SK-N-DZ (cell line): ENCODE measurements around the gene SOX5.
"Not testable (repeated sequence)": the region's sequence is repeated elsewhere in the genome, so short reads cannot be mapped to it uniquely, and the experiment has no call there.

Source experiments
- DNase-seq: peaks from one replicate; pipeline ENCODE4 v3.0.0-alpha.2; 2015; ENCODE audit warnings: low spot score

Gene SOX5

DNA sequence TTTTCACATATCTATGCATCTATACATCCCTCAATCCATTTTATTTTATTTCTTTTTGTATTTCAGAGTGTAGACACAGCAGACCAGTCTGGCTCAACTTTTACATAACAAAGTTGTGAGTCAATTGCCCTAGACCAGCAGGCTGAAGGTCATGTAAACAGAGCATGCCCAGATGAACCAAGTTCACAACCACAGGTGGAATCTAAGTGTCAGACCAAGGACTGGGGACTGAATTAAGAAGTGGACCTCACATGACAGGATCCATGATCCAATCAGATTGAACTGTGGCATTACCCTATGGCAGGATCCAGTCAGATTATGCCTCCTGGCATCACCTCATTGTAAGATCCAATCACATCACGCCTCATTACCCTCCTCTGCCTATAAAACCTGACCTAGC lies 455.8 kb downstream of the SOX5 start:
- DNase-seq, result no peak

DNA sequence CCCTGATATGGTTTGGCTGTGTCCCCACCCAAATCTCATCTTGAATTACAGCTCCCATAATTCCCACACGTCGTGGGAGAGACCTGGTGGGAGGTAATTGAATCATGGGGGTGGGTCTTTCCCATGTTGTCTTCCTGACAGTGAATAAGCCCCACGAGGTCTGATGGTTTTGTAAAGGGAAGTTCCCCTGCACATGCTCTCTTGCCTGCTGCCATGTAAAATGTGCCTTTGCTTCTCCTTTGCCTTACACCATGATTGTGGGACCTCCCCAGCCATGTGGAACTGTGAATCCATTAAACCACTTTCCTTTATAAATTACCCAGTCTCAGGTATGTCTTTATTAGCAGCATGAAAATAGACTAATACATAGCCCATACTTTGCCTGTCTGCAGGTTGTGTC lies 458.4 kb downstream of the SOX5 start:
- not testable (repeated sequence) for DNase-seq

DNA sequence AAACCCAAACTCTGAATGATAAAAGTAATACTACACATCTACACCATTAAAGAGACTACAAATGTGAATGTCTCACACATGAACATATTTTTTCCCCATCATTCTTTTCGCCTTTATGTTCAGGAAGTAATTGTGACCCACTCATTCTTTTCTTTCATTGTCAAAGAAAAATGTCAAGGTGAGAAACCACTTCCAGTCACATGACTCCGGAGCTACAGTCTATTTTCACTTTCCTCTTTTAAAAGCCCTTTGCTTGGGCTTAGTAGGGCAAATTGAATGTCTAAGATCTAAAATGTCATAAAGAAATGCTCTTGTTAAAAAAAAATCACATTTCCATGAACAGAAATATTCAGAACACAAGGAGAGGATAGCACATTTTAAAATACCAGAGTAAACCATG lies 461.3 kb downstream of the SOX5 start:
- DNase-seq, result no peak

DNA sequence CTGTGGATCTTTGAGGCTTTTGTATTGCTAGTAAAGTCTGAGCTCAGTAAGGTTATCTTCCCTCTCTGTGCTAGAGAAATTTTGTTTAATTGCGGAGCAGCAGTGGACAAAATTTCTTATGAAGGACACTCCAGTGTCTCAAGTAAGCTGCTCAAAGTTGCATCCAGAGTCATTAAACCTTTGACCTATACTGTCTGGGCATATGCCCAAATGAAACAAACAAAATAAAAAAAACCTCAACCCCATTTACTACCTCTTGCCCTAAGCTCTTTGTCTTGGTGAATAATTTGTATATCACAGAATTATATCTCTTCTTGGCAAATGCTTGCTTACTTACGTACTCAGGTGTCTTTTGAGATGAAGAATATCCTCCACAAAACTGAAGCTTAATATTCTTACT lies 465.2 kb downstream of the SOX5 start:
- DNase-seq, result no peak

DNA sequence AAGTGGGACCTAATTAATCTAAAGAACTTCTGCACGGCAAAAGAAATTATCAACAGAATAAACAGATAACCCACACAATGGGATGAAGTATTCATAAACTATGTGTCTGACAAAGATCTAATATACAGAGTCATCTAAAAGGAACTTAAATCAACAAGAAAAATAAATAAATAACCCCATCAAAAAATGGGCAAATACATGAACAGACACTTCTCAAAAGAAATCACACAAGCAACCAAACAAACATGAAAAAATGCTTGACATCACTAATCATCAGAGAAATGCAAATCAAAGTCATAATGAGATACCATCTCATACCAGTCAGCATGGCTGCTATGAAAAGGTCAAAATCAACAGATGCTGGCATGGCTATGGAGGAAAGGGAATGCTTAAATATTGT lies 466.9 kb downstream of the SOX5 start:
- no peak for DNase-seq
